ENCODE data around the gene CHIT1. TPM values are rescaled to one million over a fixed set of nuclear protein-coding genes. Genes with fewer than 3 reads are reported as not detected.

Gene CHIT1
- total RNA-seq, 1 donor from 2014 or later: not detected

DNA sequence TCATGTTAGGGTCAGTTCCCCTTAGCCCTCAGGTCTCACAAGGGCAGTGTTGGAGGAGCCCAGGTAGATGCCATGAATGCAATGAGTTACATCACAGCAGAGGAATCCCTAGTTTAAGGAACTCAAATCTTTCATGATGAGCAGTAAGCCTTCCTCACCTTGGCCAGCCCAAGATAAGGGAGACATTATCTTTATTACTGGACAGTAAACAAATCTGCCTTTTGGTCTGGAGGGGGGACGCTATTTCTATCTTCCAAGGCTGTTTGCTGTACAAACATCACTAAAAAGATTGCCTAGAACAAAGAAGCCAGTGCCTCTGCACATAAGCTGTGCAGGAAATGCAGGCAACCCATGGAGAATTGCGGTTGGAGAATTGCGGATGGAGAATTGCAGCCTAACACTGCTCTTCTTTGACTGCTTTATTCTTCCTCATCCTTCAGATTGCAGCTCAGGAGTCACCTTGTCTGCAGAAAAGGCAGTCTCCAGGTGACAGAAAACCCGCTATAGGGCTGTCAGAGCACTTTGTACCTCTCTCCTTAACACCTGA, 40.7 kb downstream of the CHIT1 start:
- no peak overlapping the region for H3K27ac ChIP-seq
- peak in 1 of 2 donors; percentile 24 for DNase-seq (ENCODE audit: low spot score in 2 of 2)

DNA sequence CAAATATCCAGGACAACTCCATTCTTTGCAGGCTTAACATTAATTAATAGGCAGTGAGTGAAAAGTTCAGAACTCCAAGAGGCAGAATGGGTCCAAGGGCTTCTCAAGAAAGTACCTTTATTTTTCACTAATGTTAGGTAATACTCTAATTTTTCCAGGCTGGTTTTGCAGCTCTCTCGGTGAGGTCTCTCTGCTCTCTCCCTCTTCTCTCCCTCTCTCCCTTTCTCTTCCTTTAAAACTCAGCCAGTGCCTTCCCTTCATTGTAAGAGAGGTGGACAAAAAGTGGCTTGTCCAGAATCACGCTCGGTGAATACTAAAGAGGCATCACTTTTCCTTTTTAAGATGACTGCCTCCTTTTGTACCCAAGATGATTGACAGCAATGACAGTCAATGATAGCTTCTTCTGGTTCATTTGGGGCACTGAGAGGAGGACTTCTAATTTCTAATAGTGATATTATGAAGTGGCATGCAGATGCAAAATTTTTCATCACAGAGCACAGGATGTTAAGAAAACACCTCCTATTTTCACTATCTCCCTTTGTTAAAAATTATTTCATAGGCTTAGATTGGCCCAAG, 41.7 kb downstream of the CHIT1 start:
- Histone ChIP-seq H3K4me3 (no peak overlapping the region), H3K9me3 (no peaks in the 10 kb centered on the region), H3K4me1 (no peaks in the 10 kb centered on the region), H3K27me3 (no peaks in the 10 kb centered on the region), H3K36me3 (no peaks in the 10 kb centered on the region), H3K27ac (no peak overlapping the region)
- intact Hi-C loops (cut with DNase I): no loop called here
- no peak for DNase-seq (ENCODE audit: low spot score in 2 of 2)
- TF ChIP-seq, protein P1, sequence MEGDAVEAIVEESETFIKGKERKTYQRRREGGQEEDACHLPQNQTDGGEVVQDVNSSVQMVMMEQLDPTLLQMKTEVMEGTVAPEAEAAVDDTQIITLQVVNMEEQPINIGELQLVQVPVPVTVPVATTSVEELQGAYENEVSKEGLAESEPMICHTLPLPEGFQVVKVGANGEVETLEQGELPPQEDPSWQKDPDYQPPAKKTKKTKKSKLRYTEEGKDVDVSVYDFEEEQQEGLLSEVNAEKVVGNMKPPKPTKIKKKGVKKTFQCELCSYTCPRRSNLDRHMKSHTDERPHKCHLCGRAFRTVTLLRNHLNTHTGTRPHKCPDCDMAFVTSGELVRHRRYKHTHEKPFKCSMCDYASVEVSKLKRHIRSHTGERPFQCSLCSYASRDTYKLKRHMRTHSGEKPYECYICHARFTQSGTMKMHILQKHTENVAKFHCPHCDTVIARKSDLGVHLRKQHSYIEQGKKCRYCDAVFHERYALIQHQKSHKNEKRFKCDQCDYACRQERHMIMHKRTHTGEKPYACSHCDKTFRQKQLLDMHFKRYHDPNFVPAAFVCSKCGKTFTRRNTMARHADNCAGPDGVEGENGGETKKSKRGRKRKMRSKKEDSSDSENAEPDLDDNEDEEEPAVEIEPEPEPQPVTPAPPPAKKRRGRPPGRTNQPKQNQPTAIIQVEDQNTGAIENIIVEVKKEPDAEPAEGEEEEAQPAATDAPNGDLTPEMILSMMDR (IDR thresholded peaks at IDR 0.05): no peak

More for the DNA sequence above, 40.7 kb downstream of the CHIT1 start:
- Histone ChIP-seq H3K27me3 (no peaks in the 10 kb centered on the region), H3K4me3 (no peak overlapping the region), H3K9me3 (no peaks in the 10 kb centered on the region), H3K4me1 (no peaks in the 10 kb centered on the region), H3K36me3 (no peaks in the 10 kb centered on the region)
- intact Hi-C loops (cut with DNase I): no loop called here
- TF ChIP-seq, protein P1 (IDR thresholded peaks at IDR 0.05): no peak

DNA sequence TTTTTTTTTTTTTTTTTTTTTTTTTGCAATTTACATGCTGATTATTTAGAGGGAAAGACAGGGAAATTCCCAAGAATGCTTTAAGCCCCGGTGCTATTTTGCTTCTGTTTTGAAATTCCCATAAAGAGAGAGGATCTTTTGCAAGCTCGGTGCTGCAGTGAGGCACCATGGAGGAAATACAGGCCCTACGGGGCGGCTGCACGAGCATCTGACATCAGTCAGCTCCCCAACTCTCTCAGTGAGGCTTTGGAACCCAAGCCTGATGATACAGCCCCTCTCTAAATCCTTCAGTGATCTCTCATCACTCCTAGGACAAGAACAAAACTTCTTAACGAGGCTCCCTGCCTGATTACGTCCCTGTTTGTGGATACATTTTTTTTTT, 42.2 kb downstream of the CHIT1 start:
- TF ChIP-seq, protein P1 (IDR thresholded peaks at IDR 0.05): no peak
- intact Hi-C loops (cut with DNase I): no loop called here
- no peak overlapping the region for H3K4me3 ChIP-seq

DNA sequence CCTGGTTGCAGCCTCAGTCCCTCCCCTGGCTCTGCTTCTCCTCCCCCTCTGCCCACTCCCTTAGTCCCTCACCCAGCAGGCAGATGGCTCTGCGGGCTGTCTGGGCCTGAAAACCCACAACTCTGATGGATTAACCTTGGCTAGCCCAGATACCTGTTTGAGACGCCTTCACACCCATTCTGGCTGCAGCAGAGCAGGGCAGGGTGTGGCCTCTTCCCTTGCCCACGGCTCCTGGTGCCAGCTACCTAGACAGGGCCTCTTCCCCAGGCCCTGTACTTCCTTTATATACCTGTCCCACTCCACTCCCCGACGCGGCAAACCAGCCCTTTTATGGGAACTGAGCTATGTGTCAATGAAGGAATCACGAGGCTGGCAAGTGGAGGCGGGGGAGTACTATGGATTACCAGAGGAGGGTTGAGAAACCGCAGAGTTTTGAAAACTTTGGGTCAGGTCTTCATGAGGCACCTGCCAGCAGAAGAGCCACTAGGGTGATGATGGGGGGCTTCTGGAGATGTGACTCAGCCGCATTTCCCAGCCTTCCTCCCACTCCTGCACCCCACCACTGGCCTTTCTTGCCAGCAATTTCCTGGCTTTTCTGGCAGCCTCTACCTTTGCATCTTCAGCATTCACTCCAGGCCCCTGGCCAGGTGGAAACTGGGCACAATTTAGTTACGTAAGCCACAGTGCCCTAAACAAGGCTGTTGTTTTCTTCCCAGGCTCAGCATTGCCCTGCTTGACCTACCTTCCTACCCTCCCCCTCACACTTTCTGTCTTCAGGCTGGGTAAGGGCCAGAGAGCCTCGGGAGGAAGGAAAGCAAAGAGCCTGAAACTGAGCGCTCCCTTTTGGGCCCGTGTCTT, 42.8 kb downstream of the CHIT1 start, which contains the start of gene CHI3L1:
Gene CHI3L1, minus strand, starts transcription at position 259 of the 858 bp plus-strand sequence. Its CDS starts 81 bp downstream, at position 178.
- intact Hi-C loops (cut with DNase I): no loop called here
- Histone ChIP-seq H3K4me1 (no peaks in the 10 kb centered on the region), H3K36me3 (no peaks in the 10 kb centered on the region), H3K4me3 (no peak within 1 kb of the TSS), H3K9me3 (no peaks in the 10 kb centered on the region), H3K27me3 (no peaks in the 10 kb centered on the region), H3K27ac (no peak within 1 kb of the TSS)
- TF ChIP-seq, protein P1 (IDR thresholded peaks at IDR 0.05): no peak
- DNase-seq (ENCODE audit: low spot score in 2 of 2): no peak

More for the DNA sequence above, 42.2 kb downstream of the CHIT1 start:
- H3K27me3 ChIP-seq: no peaks in the 10 kb centered on the region
- H3K4me1 ChIP-seq: no peaks in the 10 kb centered on the region
- DNase-seq (ENCODE audit: low spot score in 2 of 2): no peak
- H3K9me3 ChIP-seq: no peaks in the 10 kb centered on the region
- no peak overlapping the region for H3K27ac ChIP-seq
- no peaks in the 10 kb centered on the region for H3K36me3 ChIP-seq

DNA sequence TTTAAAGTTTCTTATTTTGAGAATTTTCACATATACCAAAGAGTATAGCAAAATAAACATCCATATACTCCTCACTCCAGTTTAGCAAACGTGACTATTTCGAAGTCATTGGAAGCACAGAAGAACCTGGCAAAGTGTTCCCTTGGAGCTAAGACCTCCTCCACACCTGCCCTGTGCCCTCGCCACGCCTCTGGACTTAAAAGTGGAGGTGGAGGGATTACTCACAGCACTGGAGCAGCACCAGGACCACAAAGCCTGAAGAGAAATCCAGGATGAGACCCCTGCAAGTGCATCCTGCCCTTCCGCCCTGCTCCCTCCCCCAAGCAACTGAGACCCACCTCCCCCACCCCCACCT, 43.4 kb downstream of the CHIT1 start:
- TF ChIP-seq, protein P1 (IDR thresholded peaks at IDR 0.05): no peak
- Histone ChIP-seq H3K27me3 (no peaks in the 10 kb centered on the region), H3K9me3 (no peaks in the 10 kb centered on the region), H3K36me3 (no peaks in the 10 kb centered on the region), H3K4me1 (no peaks in the 10 kb centered on the region), H3K4me3 (no peak overlapping the region), H3K27ac (no peak overlapping the region)
- DNase-seq (ENCODE audit: low spot score in 2 of 2): no peak
- intact Hi-C loops (cut with DNase I): no loop called here
